ENCODE measurements around the gene SLCO4A1. TPM values are rescaled to one million over a fixed set of nuclear protein-coding genes. Genes with fewer than 3 reads are reported as not detected.

Gene SLCO4A1
- total RNA-seq, 1 donor from 2014 or later, result 38.6 TPM

DNA sequence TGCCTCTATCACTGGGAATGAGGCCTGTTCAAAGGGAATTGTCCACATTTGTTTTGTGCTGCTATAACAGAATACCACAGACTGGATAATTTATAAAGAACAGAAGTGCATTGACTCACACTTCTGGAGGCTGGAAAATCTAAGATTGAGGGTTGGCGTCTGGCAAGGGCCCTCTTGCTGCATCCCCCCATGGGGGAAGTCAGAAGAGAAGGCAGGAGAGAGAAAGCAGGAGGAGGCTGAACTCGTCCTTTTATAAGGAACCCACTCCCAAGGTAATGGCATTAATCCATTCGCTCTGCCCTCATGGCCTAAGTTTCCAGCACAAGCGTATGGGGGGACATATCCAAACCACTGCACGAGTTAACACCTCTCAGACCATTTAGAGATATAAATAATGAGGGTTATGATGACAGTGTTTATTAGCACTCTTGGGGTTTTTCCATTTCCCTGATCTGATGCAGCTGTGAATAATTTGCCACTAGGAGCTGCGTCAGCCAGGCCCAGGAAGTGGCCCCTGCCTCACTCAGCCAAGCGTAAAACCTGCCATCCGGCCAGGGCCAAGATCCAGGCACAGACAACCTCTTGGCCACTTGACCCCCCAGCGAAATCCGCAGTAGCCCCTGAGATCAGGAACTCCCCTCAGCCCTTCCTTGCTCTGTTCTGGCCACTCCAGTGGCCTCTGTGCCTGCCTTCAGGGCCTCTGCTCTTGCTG is 14.2 kb upstream of the SLCO4A1 start:
- Histone ChIP-seq H3K27me3 (ENCODE audit: control insufficient read depth, insufficient read depth, low read length) (peaks cover 2% of the 10 kb centered on the region), H3K36me3 (ENCODE audit: control insufficient read depth, insufficient read depth, low read length) (no peaks in the 10 kb centered on the region), H3K4me3 (ENCODE audit: low read depth, low read length) (no peak overlapping the region)
- peak; percentile 66 for DNase-seq (ENCODE audit: low read depth)
- TF ChIP-seq, protein P1, sequence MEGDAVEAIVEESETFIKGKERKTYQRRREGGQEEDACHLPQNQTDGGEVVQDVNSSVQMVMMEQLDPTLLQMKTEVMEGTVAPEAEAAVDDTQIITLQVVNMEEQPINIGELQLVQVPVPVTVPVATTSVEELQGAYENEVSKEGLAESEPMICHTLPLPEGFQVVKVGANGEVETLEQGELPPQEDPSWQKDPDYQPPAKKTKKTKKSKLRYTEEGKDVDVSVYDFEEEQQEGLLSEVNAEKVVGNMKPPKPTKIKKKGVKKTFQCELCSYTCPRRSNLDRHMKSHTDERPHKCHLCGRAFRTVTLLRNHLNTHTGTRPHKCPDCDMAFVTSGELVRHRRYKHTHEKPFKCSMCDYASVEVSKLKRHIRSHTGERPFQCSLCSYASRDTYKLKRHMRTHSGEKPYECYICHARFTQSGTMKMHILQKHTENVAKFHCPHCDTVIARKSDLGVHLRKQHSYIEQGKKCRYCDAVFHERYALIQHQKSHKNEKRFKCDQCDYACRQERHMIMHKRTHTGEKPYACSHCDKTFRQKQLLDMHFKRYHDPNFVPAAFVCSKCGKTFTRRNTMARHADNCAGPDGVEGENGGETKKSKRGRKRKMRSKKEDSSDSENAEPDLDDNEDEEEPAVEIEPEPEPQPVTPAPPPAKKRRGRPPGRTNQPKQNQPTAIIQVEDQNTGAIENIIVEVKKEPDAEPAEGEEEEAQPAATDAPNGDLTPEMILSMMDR (IDR thresholded peaks at IDR 0.05; ENCODE audit: insufficient read depth, low read length, poor library complexity, severe bottlenecking), result no peak

- TF ChIP-seq, protein P1 (IDR thresholded peaks at IDR 0.05; ENCODE audit: insufficient read depth, low read length, poor library complexity, severe bottlenecking), result peak; percentile 3
- no peaks in the 10 kb centered on the region for H3K36me3 ChIP-seq (ENCODE audit: control insufficient read depth, insufficient read depth, low read length)
- no peak overlapping the region for H3K4me3 ChIP-seq (ENCODE audit: low read depth, low read length)
- DNase-seq (ENCODE audit: low read depth), result no peak
- peaks cover 2% of the 10 kb centered on the region for H3K27me3 ChIP-seq (ENCODE audit: control insufficient read depth, insufficient read depth, low read length)
Measured at GRCh38 chr20:62628691-62629090, 13.6 kb upstream of the SLCO4A1 start.

DNA sequence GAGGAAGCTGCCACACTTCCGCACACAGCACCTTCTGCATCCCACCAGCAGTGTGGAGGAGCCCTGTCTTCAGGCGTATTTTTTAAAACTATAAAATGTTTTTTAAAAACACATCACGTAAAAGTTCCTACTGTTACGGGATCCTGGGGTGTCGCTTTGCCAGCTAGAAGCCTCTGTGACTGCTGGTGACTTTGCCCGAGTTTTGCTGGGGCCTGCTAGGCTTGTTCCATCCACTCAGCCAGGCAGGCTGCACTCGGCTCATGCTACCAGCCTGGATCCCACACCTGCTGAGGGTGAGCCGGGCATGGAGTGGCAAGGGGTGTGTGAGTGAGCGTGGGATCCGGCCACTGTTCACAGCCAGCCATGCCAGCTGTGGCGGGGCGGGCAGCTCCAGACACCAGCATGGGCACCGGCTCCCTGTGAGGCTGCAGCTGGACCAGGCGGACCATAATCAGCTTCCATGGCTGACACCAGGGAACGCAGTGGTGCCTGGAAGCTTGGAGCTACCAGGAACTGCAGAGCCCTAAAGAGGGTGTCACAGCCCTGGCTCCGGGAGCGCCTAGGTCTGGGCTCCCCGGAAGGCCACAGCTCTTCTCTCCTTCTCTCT is 12.3 kb upstream of the SLCO4A1 start:
- Histone ChIP-seq H3K36me3 (ENCODE audit: control insufficient read depth, insufficient read depth, low read length) (no peaks in the 10 kb centered on the region), H3K4me3 (ENCODE audit: low read depth, low read length) (no peak overlapping the region), H3K27me3 (ENCODE audit: control insufficient read depth, insufficient read depth, low read length) (peaks cover 2% of the 10 kb centered on the region)
- TF ChIP-seq, protein P1 (IDR thresholded peaks at IDR 0.05; ENCODE audit: insufficient read depth, low read length, poor library complexity, severe bottlenecking), result no peak
- no peak for DNase-seq (ENCODE audit: low read depth)

DNA sequence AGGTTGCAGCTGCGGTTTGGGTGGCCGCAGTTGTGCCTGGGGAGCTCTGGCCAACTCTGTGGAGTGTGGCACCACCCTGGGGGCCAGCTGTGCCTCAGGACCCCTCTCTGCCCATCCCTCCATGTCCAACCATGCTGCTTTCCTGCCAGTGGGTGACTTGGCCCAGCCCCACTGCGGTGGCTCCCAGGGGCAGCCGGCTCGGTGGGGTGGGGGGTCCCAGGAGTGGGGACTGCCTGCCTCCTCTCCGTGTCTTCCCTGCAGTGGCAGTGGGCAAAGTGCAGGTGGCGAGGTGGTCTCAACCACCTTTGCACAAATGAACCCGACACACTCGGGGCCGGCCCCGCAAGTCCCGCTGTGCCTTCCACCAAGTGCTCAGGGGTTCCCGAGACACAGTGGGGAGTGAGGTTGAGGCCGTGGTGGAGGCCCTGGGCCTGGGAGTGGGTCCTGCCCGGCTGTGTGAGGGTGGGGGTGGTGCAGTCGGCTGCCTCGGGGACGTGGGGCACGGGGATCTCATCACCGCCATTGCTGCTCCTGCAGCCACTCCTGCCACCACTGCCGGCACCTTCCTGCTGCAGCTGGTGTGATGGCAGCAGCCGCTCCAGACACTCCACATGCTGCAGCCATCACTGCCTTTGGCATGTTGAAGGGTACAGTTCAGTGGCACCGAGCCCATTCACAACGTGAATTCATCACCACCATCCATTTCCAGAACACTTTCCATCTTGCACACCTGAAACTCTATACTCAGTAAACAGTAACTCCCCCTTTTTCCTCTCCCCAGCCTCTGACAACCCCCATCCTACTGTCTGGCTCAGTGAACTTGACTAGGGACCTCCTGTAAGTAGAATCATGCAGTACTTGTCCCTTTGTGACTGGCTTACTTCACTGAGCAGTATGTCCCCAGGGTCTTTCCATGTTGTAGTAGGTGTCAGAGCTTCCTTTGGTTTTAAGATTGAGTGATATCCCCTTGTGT is 10.7 kb upstream of the SLCO4A1 start:
- Histone ChIP-seq H3K27me3 (ENCODE audit: control insufficient read depth, insufficient read depth, low read length) (peaks cover 5% of the 10 kb centered on the region), H3K4me3 (ENCODE audit: low read depth, low read length) (no peak overlapping the region), H3K36me3 (ENCODE audit: control insufficient read depth, insufficient read depth, low read length) (no peaks in the 10 kb centered on the region)
- TF ChIP-seq, protein P1 (IDR thresholded peaks at IDR 0.05; ENCODE audit: insufficient read depth, low read length, poor library complexity, severe bottlenecking), result no peak
- DNase-seq (ENCODE audit: low read depth), result no peak

GRCh38 chr20:62632575-62633090 is 9.7 kb upstream of the SLCO4A1 start:
- TF ChIP-seq, protein P1 (IDR thresholded peaks at IDR 0.05; ENCODE audit: insufficient read depth, low read length, poor library complexity, severe bottlenecking), result no peak
- DNase-seq (ENCODE audit: low read depth), result no peak

More at GRCh38 chr20:62632575-62633090, 9.7 kb upstream of the SLCO4A1 start:
- peaks cover 5% of the 10 kb centered on the region for H3K27me3 ChIP-seq (ENCODE audit: control insufficient read depth, insufficient read depth, low read length)
- H3K36me3 ChIP-seq (ENCODE audit: control insufficient read depth, insufficient read depth, low read length), result no peaks in the 10 kb centered on the region
- no peak overlapping the region for H3K4me3 ChIP-seq (ENCODE audit: low read depth, low read length)

All from kidney epithelial cell (primary cell).